Tibial artery (tissue), 4 donors: ENCODE measurements around the gene TNFRSF19.

ENCODE experiments used
- DNase-seq, 2 donors: peaks; one replicate each; pipeline ENCODE4 v3.0.0-alpha.2; 2019
- H3K27ac ChIP-seq, 2 donors: fragments of 200-600 bp; sonication (generic) in 1 of 2; 1 replicate in 1 of 2; 2 replicates in 1 of 2; pipeline ENCODE4 v1.5.1; 2018 to 2019; ENCODE audit warnings: mild to moderate bottlenecking in 1 of 2
- H3K27me3 ChIP-seq, 2 donors: fragments of 200-600 bp; sonication (generic) in 1 of 2; one replicate each; pipeline versions ENCODE4 v1.5.1 to v1.6.0; 2016 to 2019
- H3K36me3 ChIP-seq, 3 donors: fragments of 200-600 bp; sonication (generic) in 2 of 3; one replicate each; pipeline ENCODE4 v1.5.1; 2016 to 2019; ENCODE audit warnings: mild to moderate bottlenecking in 2 of 3
- H3K4me1 ChIP-seq, 4 donors: fragments of 200-600 bp; sonication (generic) in 2 of 4; 1 replicate in 3 of 4; 2 replicates in 1 of 4; pipeline ENCODE4 v1.5.1; 2016 to 2019
- H3K4me3 ChIP-seq, 2 donors: fragments of 200-600 bp; sonication (generic) in 1 of 2; 1 replicate in 1 of 2; 2 replicates in 1 of 2; pipeline ENCODE4 v1.5.1; 2018 to 2019; ENCODE audit warnings: mild to moderate bottlenecking in 2 of 2
- H3K9me3 ChIP-seq, 3 donors: fragments of 200-600 bp; sonication (generic) in 1 of 3; one replicate each; pipeline ENCODE4 v1.5.1; 2016 to 2019
- CTCF ChIP-seq, 2 experiments: fragments of 200-600 bp in 1 of 2; fragments of 450-650 bp in 1 of 2; IDR thresholded peaks; one replicate each; pipeline ENCODE4 v1.5.1; 2017 to 2019; ENCODE audit warnings: antibody characterized with exemption in 2 of 2, mild to moderate bottlenecking in 1 of 2, moderate library complexity in 1 of 2
- intact Hi-C: fragments of 100-400 bp; cut with DNase I; formaldehyde crosslinking; loops from one replicate; pipeline ENCODE4 v1.15.0; 2023; ENCODE audit warnings: low total_unique reads

Gene TNFRSF19

GRCh38 chr13:23723471-23723870, 153.3 kb downstream of the TNFRSF19 start:
- DNase-seq: no peak
- Histone ChIP-seq H3K27ac (peak overlapping the region; percentile 39 to 77), H3K27me3 (no peaks in the 10 kb centered on the region), H3K36me3 (peaks cover 3 to 7% (median 7%) of the 10 kb centered on the region in 3 donors), H3K4me3 (no peak overlapping the region), H3K9me3 (no peaks in the 10 kb centered on the region), H3K4me1 (peaks cover 0 to 29% (median 3%) of the 10 kb centered on the region in 4 donors)
- intact Hi-C loops: no loop called here
- TF ChIP-seq CTCF (IDR thresholded peaks at IDR 0.05): no peak

- H3K36me3 ChIP-seq: peaks cover 10 to 16% (median 16%) of the 10 kb centered on the region in 3 donors
- H3K27me3 ChIP-seq: no peaks in the 10 kb centered on the region
- no peak for TF ChIP-seq CTCF (IDR thresholded peaks at IDR 0.05)
- no peak for DNase-seq
- intact Hi-C loops: no loop called here
- H3K27ac ChIP-seq: peak overlapping the region; percentile 39 to 77
- H3K4me3 ChIP-seq: no peak overlapping the region
- no peaks in the 10 kb centered on the region for H3K9me3 ChIP-seq
- peaks cover 0 to 29% (median 3%) of the 10 kb centered on the region in 4 donors for H3K4me1 ChIP-seq
These were observed 154.2 kb downstream of the TNFRSF19 start for GRCh38 chr13:23724196-23724970.
